GM19099 (cell line): ENCODE data around the gene SOCS7.

Source experiments
- POLR2A ChIP-seq: IDR thresholded peaks from 3 replicates; pipeline ENCODE4 v1.6.1; 2011; ENCODE audit warnings: low read depth; ENCODE audit not compliant: insufficient read length; ENCODE audit errors: extremely low read depth

Gene SOCS7

DNA sequence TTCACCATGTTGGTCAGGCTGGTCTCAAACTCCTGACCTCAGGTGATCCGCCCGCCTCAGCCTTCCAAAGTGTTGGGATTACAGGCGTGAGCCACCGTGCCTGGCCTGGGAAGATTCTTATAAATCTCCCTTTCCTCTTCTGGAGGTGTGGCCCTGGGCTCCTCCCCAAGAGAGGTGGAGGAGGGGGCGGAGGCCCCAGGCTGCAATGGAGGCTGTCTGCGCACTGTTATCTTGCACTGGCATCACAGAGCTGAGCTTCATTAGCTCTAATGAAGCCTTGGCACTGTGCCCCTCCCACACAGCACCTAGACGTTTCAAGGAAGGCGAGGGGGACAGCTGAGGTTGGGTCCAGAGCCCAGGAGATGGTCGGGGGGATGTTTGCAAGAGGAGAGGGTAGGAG, 84.2 kb downstream of the SOCS7 start:
- no peak for TF ChIP-seq POLR2A

- TF ChIP-seq POLR2A = no peak
Measured at GRCh38 chr17:38436386-38436785, 84.7 kb downstream of the SOCS7 start.

DNA sequence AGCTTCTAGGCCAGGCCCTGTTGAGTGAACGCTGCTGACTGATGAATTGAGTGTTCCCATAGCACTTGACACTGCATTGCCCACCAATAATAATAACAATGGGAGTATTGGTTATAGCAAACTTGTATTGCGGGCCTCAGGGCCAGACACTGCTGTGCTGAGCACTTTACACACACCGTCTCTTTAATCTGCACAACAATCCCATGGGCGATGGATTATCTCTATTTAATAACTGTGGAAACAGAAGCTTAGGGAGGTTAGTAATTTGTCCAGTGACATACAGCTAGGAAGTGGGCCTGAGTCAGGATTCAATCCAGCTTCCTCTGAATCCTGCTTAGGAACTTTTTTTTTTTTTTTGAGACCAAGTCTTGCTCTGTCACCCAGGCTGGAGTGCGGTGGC, 87.8 kb downstream of the SOCS7 start:
- TF ChIP-seq POLR2A = no peak

DNA sequence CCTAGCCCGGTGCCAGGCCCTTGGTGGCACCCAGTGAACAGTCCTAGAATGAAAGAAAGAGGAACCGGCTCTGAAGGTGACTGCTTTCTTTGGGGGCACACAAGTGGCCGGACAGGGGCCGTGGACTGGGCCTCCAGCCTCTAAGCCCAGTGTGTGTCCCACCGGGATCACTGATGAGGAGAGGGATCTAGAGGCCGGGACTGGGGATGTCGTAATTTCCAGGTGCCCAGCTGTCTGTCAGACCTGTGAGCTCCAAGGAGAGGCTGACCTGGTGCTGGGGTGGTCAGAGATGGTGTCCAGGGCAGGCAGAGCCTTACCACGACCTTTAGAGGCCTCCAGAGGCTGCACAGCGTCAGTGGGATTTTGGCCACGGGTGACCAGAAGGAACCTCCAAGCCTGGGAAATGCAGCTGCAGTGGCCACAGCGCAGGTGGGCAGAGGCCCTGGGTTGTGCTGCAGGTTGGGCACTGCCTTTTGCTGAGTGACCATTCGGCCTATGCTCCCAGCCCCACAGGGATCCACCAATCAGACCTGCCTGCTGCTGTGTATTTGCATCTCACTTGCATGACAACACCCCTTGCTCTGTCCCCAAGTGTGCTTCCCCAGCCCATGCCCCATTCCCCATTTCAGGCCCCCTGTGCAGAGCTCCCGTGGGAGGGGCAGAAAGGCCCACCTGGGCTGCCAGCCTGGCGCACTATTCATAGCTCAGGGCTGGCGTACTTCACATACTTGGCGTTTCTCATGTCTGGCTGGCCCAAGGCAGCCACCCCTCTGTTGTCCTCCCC, 89.2 kb downstream of the SOCS7 start:
- TF ChIP-seq POLR2A = no peak

DNA sequence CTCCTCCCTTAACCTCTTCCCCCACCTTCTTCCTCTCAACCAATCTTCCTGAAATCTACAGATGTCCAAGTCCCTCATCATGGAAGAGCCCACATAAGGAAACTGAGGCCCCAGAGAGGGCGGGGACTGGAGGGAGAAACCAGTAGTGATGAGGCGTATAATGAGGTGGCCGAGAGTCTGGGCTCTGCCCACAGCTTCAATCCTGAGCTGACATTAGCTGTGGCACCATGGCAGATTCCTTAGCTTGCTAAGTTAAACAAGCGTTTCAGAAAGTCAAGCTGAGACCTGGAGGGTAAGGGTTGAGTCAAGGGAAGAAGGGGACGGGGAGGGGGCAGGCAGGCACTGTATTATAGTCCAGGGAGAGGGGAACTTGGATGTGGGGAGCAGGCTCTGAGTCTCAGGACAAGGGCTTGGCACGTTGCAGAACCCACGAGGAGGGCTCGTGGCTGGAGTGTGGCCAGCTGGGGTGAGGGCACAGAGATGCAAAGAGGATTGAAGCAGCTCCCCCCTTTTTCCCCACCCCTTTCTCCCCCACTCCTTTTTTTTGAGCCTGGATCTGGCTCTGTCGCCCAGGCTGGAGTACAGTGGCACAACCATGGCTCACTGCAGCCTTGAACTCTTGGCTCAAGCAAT, 89.9 kb downstream of the SOCS7 start:
- TF ChIP-seq POLR2A = no peak

GRCh38 chr17:38442548-38442947, 90.9 kb downstream of the SOCS7 start:
- no peak for TF ChIP-seq POLR2A

GRCh38 chr17:38443356-38444031, 91.8 kb downstream of the SOCS7 start:
- TF ChIP-seq POLR2A = no peak

DNA sequence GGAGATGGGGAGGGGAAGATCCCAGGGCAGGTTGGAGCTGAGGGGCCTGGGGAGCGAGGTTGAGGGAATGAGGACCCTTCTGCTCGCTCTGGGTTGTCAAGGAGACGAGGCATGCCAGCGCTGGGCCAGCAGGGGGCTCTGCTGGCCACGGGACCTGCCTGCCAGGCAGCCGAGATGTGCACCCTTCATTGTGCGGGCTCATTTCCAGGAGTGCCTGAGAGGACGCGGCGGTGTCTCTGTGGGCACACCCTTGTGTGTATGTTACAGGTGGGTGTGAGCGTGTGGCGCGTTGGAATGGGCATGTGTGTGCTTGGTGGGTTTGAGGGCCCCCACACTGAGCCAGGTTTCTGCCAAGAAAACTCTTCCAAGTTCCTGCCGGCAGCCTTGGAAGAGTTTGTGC, 92.5 kb downstream of the SOCS7 start:
- no peak for TF ChIP-seq POLR2A

- TF ChIP-seq POLR2A = no peak
Measured at GRCh38 chr17:38447502-38448085, 96.0 kb downstream of the SOCS7 start.

- no peak for TF ChIP-seq POLR2A
Measured at GRCh38 chr17:38448208-38448771, 96.6 kb downstream of the SOCS7 start.

GRCh38 chr17:38449364-38449763, 97.7 kb downstream of the SOCS7 start:
- TF ChIP-seq POLR2A = no peak

DNA sequence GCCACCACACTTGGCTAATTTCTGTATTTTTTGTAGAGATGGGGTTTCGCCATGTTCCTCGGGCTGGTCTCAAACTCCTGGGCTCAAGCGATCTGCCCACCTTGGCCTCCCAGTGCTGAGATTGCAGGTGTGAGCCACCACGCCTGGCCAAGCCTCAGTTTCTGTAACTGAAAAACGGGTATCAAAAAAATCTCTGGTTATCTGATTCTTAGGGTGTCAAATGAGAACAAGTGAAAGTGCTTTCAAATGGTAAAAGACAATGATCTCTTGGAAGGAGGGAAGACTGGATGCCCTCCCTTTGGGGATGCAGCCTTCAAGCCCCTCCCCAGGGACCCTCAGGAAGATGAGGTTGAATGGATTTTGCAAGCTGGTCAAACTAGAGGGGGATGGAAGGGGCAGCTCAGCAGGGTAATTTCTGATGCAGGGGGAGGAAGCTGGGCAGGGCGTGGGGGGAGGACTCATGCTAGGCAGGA, 98.9 kb downstream of the SOCS7 start:
- TF ChIP-seq POLR2A = no peak

- no peak for TF ChIP-seq POLR2A
Measured at GRCh38 chr17:38451030-38451839, 99.6 kb downstream of the SOCS7 start.

GRCh38 chr17:38451840-38452529, 100.3 kb downstream of the SOCS7 start:
- TF ChIP-seq POLR2A = no peak

DNA sequence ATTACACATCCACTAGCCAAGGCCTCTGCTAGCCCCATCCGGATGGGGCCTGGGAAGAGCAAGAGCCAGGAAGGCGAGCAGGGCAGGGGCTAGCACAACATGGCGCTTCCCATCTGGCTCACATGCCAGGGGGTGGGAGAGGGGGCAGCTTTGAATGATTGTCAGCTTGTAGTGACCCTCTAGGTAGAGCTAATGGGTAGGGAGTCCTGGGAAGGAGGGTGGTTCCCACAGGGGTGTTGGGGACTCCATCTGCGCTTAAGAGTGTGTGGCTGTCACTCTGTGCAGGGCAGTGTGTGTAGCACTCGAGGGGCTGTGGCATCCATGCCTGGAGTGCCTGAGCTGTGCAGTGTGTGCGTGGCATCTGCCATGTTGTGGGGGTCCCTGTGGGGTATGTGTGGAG, 101.1 kb downstream of the SOCS7 start:
- TF ChIP-seq POLR2A = no peak
